SK-N-SH (cell line): Measurements from ENCODE around the gene CTDSPL2.

ENCODE experiments used
- CHD2 ChIP-seq: fragments of 150-350 bp; IDR thresholded peaks from 2 replicates; pipeline ENCODE4 v1.6.1; 2018; ENCODE audit warnings: low read length; ENCODE audit not compliant: partially characterized antibody
- EZH2phosphoT487 ChIP-seq: fragments of 200-600 bp; sonication (generic); IDR thresholded peaks from 2 replicates; pipeline ENCODE4 v1.6.1; 2017; ENCODE audit warnings: low read depth, mixed run types, mild to moderate bottlenecking, antibody characterized with exemption, moderate library complexity, borderline replicate concordance
- FOXJ3 ChIP-seq: sonication (generic); formaldehyde crosslinking; IDR thresholded peaks from 2 replicates; pipeline ENCODE4 v1.5.1; 2020; ENCODE audit warnings: mild to moderate bottlenecking, missing genetic modification reagents
- MXI1 ChIP-seq: IDR thresholded peaks from 2 replicates; pipeline ENCODE4 v1.6.1; 2012; ENCODE audit warnings: mild to moderate bottlenecking, low read depth, low read length, improper control_type of control experiment
- POLR2AphosphoS5 ChIP-seq: IDR thresholded peaks from 2 replicates; pipeline ENCODE4 v1.6.1; 2012; ENCODE audit warnings: low read depth, low read length
- RAD21 ChIP-seq: IDR thresholded peaks from 2 replicates; pipeline ENCODE4 v1.6.1; 2012; ENCODE audit warnings: mild to moderate bottlenecking, low read length
- RFX5 ChIP-seq: IDR thresholded peaks from 2 replicates; pipeline ENCODE4 v1.6.1; 2012; ENCODE audit warnings: mild to moderate bottlenecking, improper control_type of control experiment, low read length
- YY1 ChIP-seq: IDR thresholded peaks from 2 replicates; pipeline ENCODE4 v1.4.0; 2012; ENCODE audit warnings: low read depth, mild to moderate bottlenecking
- TF ChIP-seq, protein P1 (sequence below): fragments of 200-600 bp; sonication (generic); IDR thresholded peaks from 2 replicates; pipeline ENCODE4 v1.6.1; 2017; ENCODE audit warnings: antibody characterized with exemption, mild to moderate bottlenecking, moderate library complexity
- TF ChIP-seq, protein P2 (sequence below): IDR thresholded peaks from 2 replicates; pipeline ENCODE4 v1.4.0; 2012; ENCODE audit warnings: low read depth, borderline replicate concordance

- TF ChIP-seq, protein P1, sequence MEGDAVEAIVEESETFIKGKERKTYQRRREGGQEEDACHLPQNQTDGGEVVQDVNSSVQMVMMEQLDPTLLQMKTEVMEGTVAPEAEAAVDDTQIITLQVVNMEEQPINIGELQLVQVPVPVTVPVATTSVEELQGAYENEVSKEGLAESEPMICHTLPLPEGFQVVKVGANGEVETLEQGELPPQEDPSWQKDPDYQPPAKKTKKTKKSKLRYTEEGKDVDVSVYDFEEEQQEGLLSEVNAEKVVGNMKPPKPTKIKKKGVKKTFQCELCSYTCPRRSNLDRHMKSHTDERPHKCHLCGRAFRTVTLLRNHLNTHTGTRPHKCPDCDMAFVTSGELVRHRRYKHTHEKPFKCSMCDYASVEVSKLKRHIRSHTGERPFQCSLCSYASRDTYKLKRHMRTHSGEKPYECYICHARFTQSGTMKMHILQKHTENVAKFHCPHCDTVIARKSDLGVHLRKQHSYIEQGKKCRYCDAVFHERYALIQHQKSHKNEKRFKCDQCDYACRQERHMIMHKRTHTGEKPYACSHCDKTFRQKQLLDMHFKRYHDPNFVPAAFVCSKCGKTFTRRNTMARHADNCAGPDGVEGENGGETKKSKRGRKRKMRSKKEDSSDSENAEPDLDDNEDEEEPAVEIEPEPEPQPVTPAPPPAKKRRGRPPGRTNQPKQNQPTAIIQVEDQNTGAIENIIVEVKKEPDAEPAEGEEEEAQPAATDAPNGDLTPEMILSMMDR = no peak
- TF ChIP-seq, protein P2, sequence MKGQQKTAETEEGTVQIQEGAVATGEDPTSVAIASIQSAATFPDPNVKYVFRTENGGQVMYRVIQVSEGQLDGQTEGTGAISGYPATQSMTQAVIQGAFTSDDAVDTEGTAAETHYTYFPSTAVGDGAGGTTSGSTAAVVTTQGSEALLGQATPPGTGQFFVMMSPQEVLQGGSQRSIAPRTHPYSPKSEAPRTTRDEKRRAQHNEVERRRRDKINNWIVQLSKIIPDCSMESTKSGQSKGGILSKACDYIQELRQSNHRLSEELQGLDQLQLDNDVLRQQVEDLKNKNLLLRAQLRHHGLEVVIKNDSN = no peak
- TF ChIP-seq CHD2 (no peak), RFX5 (no peak), FOXJ3 (CRISPR knock-in tag) (no peak), YY1 (no peak), RAD21 (no peak), EZH2phosphoT487 (no peak), POLR2AphosphoS5 (no peak), MXI1 (no peak)
Measured at GRCh38 chr15:44530653-44531052, 103.2 kb downstream of the CTDSPL2 start.
